Endothelial cell of umbilical vein (primary cell): Measurements from ENCODE around the gene ARHGAP22. TPM values are rescaled to one million over a fixed set of nuclear protein-coding genes. Genes with fewer than 3 reads are reported as not detected.

Source experiments
- BruUV-seq: library from RNA; stranded (reverse); fragments of 400-500 nt; replicated peaks from 2 replicates; lab custom pipeline; 2021; lab: Mats Ljungman, UMichigan
- CTCF ChIA-PET: fragments of 300-600, 350-600 bp; sonication (Branson Sonifier 250); formaldehyde crosslinking; loops from one replicate; lab custom pipeline; 2021; ENCODE audit warnings: antibody characterized with exemption, inconsistent platforms; lab: Charles Lee
- POLR2A ChIA-PET: fragments of 300-600, 350-600 bp; sonication (Branson Sonifier 250); formaldehyde crosslinking; loops from one replicate; lab custom pipeline; 2021; ENCODE audit warnings: antibody characterized with exemption, inconsistent platforms; lab: Charles Lee
- DNase-seq: peaks from one replicate; pipeline ENCODE4 v3.0.0-alpha.2; 2011; ENCODE audit warnings: low read depth, low spot score
- FAIRE-seq: peaks from 2 replicates; lab custom pipeline; 2011; peaks lifted over from hg19 to GRCh38; lab: Jason Lieb, UNC
- H2AFZ ChIP-seq: 2 replicates; pipeline ENCODE4 v1.6.0; 2012; ENCODE audit warnings: low read depth, low read length, control low read depth, inconsistent platforms
- H3K27ac ChIP-seq: 2 replicates; pipeline ENCODE4 v1.5.1; 2011; ENCODE audit warnings: low read depth, mild to moderate bottlenecking, control low read depth, low read length, moderate library complexity; ENCODE audit not compliant: insufficient read depth
- H3K27me3 ChIP-seq, 2 experiments: 2 replicates each; pipeline versions ENCODE4 v1.6.0 to v1.6.1; 2011; ENCODE audit warnings: low read length in 2 of 2, mixed read lengths in 1 of 2; ENCODE audit not compliant: control insufficient read depth in 2 of 2, insufficient read depth in 2 of 2
- H3K36me3 ChIP-seq, 2 experiments: 2 replicates in 1 of 2; 3 replicates in 1 of 2; pipeline ENCODE4 v1.5.1; 2011; ENCODE audit warnings: low read length in 2 of 2, mild to moderate bottlenecking in 1 of 2, moderate library complexity in 1 of 2; ENCODE audit not compliant: control insufficient read depth in 2 of 2, insufficient read depth in 2 of 2; ENCODE audit errors: extremely low read depth in 1 of 2
- H3K4me1 ChIP-seq: 3 replicates; pipeline ENCODE4 v1.5.1; 2011; ENCODE audit warnings: mild to moderate bottlenecking, low read length; ENCODE audit not compliant: control insufficient read depth, insufficient read depth; ENCODE audit errors: extremely low read depth
- H3K4me2 ChIP-seq: 2 replicates; pipeline ENCODE4 v1.6.1; 2011; ENCODE audit warnings: low read length, control low read depth, mixed read lengths; ENCODE audit not compliant: insufficient read depth
- H3K4me3 ChIP-seq, 3 experiments: fragments of 200-600 bp in 1 of 3; sonication (generic), shearing (Covaris generic) in 1 of 3; replicated peaks in 1 of 3; 2 replicates each; pipeline ENCODE4 v1.5.1; 2011 to 2016; ENCODE audit warnings: control low read depth in 3 of 3, low read length in 3 of 3, mild to moderate bottlenecking in 2 of 3, inconsistent platforms in 1 of 3, low read depth in 1 of 3, moderate library complexity in 1 of 3; ENCODE audit not compliant: insufficient read depth in 1 of 3
- H3K79me2 ChIP-seq: 2 replicates; pipeline ENCODE4 v1.6.0; 2012; ENCODE audit warnings: low read length, inconsistent platforms; ENCODE audit not compliant: control insufficient read depth, insufficient read depth
- H3K9ac ChIP-seq: replicated peaks from 2 replicates; pipeline ENCODE3; 2011; ENCODE audit warnings: low read length, control low read depth; ENCODE audit not compliant: insufficient read depth; ENCODE audit errors: extremely low read depth
- H3K9me1 ChIP-seq: replicated peaks from 3 replicates; pipeline ENCODE4 v1.6.0; 2011; ENCODE audit warnings: mild to moderate bottlenecking, low read length; ENCODE audit not compliant: control insufficient read depth, insufficient read depth; ENCODE audit errors: extremely low read depth
- H3K9me3 ChIP-seq: replicated peaks from 2 replicates; pipeline ENCODE4 v1.5.1; 2012; ENCODE audit warnings: low read length, inconsistent platforms; ENCODE audit not compliant: control insufficient read depth, insufficient read depth
- H4K20me1 ChIP-seq: replicated peaks from 2 replicates; pipeline ENCODE3; 2011; ENCODE audit warnings: mild to moderate bottlenecking, low read length; ENCODE audit not compliant: control insufficient read depth, insufficient read depth; ENCODE audit errors: extremely low read depth
- EZH2 ChIP-seq: IDR thresholded peaks from 2 replicates; pipeline ENCODE4 v1.6.1; 2012; ENCODE audit warnings: borderline replicate concordance, low read depth, mild to moderate bottlenecking, moderate library complexity, low read length, inconsistent platforms; ENCODE audit not compliant: severe bottlenecking
- FOS ChIP-seq: IDR thresholded peaks from 2 replicates; pipeline ENCODE4 v1.6.1; 2011; ENCODE audit warnings: mild to moderate bottlenecking, low read length, moderate library complexity, borderline replicate concordance; ENCODE audit not compliant: insufficient read depth
- GATA2 ChIP-seq: IDR thresholded peaks from 2 replicates; pipeline ENCODE4 v1.7.0; 2011; ENCODE audit warnings: low read depth, mild to moderate bottlenecking, moderate library complexity, mixed read lengths, low read length; ENCODE audit not compliant: insufficient read length, insufficient read depth
- dilution Hi-C: fragments of 300-500 bp; cut with MboI; formaldehyde crosslinking; loops from one replicate; pipeline ENCODE4 v1.15.0; 2019; ENCODE audit warnings: low sequenced_read_pairs; ENCODE audit not compliant: extremely low pct_ligation_motif_present
- intact Hi-C: fragments of 100-400 bp; cut with micrococcal nuclease; formaldehyde crosslinking; loops from one replicate; pipeline ENCODE4 v1.10.0; 2022
- polyA plus RNA-seq, 4 experiments: library from polyadenylated mRNA; depleted of rRNA in 3 of 4; stranded (reverse) in 3 of 4; unstranded in 1 of 4; fragments of >200 nt; gene quantifications; 2 replicates each; pipeline versions ENCODE4 v1.2.1 to v1.2.3, GENCODE V29; 2011 to 2012; ENCODE audit warnings: missing spikeins in 1 of 4
- total RNA-seq: library from RNA; stranded (reverse); gene quantifications from 2 replicates; pipeline ENCODE4 v1.2.3, GENCODE V29; 2021
- TF ChIP-seq, protein P1 (sequence below), 2 donors: IDR thresholded peaks; 1 replicate in 1 of 2; 2 replicates in 1 of 2; pipeline ENCODE4 v1.5.1; 2011; ENCODE audit warnings: low read length in 2 of 2, mild to moderate bottlenecking in 2 of 2, moderate library complexity in 2 of 2, control low read depth in 1 of 2, inconsistent platforms in 1 of 2, low read depth in 1 of 2; ENCODE audit not compliant: insufficient read depth in 1 of 2; ENCODE audit errors: extremely low read depth in 1 of 2
- TF ChIP-seq, protein P2 (sequence below): IDR thresholded peaks from 2 replicates; pipeline ENCODE4 v1.6.1; 2011; ENCODE audit not compliant: insufficient read depth, insufficient read length

ARHGAP22 gene
- total and polyA plus RNA-seq, 2 donors (not counting 3 experiments of a cell fraction or from before 2014, with no cell fraction given), result 8.6 to 50.3 TPM

DNA sequence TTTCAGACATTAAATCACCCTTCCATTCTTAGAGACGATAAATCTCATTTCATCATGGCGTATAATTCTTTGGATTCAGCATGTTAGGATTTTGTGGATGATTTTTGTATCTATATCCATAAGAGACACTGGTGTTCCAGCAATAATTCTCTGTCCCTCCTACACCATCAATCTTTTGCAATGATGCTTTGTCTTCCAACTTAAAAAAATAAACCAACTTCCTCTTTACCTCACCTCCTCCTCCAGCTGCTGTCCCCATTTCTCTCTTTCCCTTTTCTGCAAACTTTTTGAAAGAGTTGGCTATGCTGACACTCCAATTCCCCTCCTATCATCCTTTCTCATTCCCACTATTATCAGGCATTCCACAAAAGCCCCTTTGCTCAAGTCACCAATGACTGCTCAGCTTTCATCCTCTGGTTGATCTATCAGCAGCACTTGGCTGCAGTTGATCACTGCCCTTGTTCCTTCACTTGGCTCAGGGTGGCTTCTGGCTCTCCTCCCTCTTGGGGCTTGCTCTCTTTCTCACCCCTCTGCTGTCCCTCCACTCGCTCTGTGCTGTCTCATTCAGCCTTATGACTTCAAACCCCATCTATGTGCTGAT lies 130.0 kb downstream of the ARHGAP22 start:
- H2AFZ ChIP-seq, result no peak overlapping the region
- peaks cover 31% of the 10 kb centered on the region for H3K4me1 ChIP-seq
- intact Hi-C loops (no loop called here), dilution Hi-C loops (no loop called here)
- no peaks in the 10 kb centered on the region for H4K20me1 ChIP-seq
- H3K79me2 ChIP-seq, result peaks cover 32% of the 10 kb centered on the region
- TF ChIP-seq GATA2, result no peak
- TF ChIP-seq, protein P1, sequence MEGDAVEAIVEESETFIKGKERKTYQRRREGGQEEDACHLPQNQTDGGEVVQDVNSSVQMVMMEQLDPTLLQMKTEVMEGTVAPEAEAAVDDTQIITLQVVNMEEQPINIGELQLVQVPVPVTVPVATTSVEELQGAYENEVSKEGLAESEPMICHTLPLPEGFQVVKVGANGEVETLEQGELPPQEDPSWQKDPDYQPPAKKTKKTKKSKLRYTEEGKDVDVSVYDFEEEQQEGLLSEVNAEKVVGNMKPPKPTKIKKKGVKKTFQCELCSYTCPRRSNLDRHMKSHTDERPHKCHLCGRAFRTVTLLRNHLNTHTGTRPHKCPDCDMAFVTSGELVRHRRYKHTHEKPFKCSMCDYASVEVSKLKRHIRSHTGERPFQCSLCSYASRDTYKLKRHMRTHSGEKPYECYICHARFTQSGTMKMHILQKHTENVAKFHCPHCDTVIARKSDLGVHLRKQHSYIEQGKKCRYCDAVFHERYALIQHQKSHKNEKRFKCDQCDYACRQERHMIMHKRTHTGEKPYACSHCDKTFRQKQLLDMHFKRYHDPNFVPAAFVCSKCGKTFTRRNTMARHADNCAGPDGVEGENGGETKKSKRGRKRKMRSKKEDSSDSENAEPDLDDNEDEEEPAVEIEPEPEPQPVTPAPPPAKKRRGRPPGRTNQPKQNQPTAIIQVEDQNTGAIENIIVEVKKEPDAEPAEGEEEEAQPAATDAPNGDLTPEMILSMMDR (IDR thresholded peaks at IDR 0.05; ENCODE audit: extremely low read depth in 1 of 2, insufficient read depth in 1 of 2, low read depth in 1 of 2, low read length in 2 of 2), result no peak
- no peak for TF ChIP-seq FOS
- TF ChIP-seq, protein P2, sequence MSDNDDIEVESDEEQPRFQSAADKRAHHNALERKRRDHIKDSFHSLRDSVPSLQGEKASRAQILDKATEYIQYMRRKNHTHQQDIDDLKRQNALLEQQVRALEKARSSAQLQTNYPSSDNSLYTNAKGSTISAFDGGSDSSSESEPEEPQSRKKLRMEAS, result no peak
- no peak for TF ChIP-seq EZH2
- no peak overlapping the region for H3K9ac ChIP-seq
- no peak overlapping the region for H3K4me2 ChIP-seq
- H3K27ac ChIP-seq, result no peak overlapping the region
- no peaks in the 10 kb centered on the region for H3K9me1 ChIP-seq
- no TSS peak for BruUV-seq
- ChIA-PET POLR2A (no interaction called here), CTCF (no interaction called here)
- no peak overlapping the region for H3K4me3 ChIP-seq
- FAIRE-seq, result no peak
- DNase-seq, result no peak
- no peaks in the 10 kb centered on the region for H3K27me3 ChIP-seq
- no peaks in the 10 kb centered on the region for H3K9me3 ChIP-seq
- H3K36me3 ChIP-seq, result no peaks in the 10 kb centered on the region
